ENCODE data around the gene VPS13C. TPM values are rescaled to one million over a fixed set of nuclear protein-coding genes. Genes with fewer than 3 reads are reported as not detected.

The VPS13C gene
- total RNA-seq, 1 experiment from 2014 or later = 47.3 TPM

DNA sequence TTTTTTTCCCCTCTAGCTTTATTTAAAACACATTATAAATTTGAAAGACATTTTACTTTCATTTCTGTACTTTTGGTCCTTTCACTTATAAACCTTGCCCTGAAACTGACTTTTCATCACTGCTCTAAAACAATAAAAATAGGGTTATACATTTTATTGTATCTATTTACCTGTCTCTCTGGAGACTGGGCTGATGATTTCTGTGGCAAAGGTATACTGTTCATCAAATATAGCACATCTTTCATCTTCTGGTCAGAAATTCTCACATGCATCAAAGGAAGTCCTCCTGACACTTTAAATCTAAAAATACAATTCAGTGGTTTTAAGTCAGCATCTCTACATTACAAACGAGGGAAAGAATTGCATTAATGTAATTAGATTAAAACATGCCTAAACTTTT lies 86.1 kb downstream of the VPS13C start:
- no peaks in the 10 kb centered on the region for H3K27me3 ChIP-seq (ENCODE audit: control insufficient read depth, insufficient read depth, low read length)
- H3K27ac ChIP-seq (ENCODE audit: low read length) = no peak overlapping the region
- POLR2A ChIA-PET = no interaction called here
- H3K4me3 ChIP-seq (ENCODE audit: low read depth in 2 of 2, low read length in 2 of 2) = no peak overlapping the region
- CTCF ChIA-PET = no interaction called here
- TF ChIP-seq POLR2AphosphoS5 (IDR thresholded peaks at IDR 0.05; ENCODE audit: low read depth, low read length) (no peak), TCF7L2 (IDR thresholded peaks at IDR 0.05; ENCODE audit: low read depth, low read length) (no peak), SIN3A (IDR thresholded peaks at IDR 0.05; ENCODE audit: borderline replicate concordance, insufficient read depth, low read depth, low read length) (no peak)
- TF ChIP-seq, protein P1, sequence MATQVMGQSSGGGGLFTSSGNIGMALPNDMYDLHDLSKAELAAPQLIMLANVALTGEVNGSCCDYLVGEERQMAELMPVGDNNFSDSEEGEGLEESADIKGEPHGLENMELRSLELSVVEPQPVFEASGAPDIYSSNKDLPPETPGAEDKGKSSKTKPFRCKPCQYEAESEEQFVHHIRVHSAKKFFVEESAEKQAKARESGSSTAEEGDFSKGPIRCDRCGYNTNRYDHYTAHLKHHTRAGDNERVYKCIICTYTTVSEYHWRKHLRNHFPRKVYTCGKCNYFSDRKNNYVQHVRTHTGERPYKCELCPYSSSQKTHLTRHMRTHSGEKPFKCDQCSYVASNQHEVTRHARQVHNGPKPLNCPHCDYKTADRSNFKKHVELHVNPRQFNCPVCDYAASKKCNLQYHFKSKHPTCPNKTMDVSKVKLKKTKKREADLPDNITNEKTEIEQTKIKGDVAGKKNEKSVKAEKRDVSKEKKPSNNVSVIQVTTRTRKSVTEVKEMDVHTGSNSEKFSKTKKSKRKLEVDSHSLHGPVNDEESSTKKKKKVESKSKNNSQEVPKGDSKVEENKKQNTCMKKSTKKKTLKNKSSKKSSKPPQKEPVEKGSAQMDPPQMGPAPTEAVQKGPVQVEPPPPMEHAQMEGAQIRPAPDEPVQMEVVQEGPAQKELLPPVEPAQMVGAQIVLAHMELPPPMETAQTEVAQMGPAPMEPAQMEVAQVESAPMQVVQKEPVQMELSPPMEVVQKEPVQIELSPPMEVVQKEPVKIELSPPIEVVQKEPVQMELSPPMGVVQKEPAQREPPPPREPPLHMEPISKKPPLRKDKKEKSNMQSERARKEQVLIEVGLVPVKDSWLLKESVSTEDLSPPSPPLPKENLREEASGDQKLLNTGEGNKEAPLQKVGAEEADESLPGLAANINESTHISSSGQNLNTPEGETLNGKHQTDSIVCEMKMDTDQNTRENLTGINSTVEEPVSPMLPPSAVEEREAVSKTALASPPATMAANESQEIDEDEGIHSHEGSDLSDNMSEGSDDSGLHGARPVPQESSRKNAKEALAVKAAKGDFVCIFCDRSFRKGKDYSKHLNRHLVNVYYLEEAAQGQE (IDR thresholded peaks at IDR 0.05; ENCODE audit: insufficient read depth in 1 of 2, low read depth in 2 of 2, low read length in 1 of 2) = no peak
- TF ChIP-seq, protein P2, sequence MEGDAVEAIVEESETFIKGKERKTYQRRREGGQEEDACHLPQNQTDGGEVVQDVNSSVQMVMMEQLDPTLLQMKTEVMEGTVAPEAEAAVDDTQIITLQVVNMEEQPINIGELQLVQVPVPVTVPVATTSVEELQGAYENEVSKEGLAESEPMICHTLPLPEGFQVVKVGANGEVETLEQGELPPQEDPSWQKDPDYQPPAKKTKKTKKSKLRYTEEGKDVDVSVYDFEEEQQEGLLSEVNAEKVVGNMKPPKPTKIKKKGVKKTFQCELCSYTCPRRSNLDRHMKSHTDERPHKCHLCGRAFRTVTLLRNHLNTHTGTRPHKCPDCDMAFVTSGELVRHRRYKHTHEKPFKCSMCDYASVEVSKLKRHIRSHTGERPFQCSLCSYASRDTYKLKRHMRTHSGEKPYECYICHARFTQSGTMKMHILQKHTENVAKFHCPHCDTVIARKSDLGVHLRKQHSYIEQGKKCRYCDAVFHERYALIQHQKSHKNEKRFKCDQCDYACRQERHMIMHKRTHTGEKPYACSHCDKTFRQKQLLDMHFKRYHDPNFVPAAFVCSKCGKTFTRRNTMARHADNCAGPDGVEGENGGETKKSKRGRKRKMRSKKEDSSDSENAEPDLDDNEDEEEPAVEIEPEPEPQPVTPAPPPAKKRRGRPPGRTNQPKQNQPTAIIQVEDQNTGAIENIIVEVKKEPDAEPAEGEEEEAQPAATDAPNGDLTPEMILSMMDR (IDR thresholded peaks at IDR 0.05) = no peak
- H3K4me1 ChIP-seq (ENCODE audit: control insufficient read depth, insufficient read depth, low read length) = no peaks in the 10 kb centered on the region; the same call in 1 of the 2 replicates
- intact Hi-C loops (cut with micrococcal nuclease; ENCODE audit: unreplicated experiment) = no loop called here
- ATAC-seq (no peak), DNase-seq (ENCODE audit: low read depth, low spot score) (no peak)
- H3K36me3 ChIP-seq (ENCODE audit: control insufficient read depth, insufficient read depth, low read length) = peaks cover 21% of the 10 kb centered on the region; the same call in 1 of the 2 replicates
- in situ Hi-C loops (cut with HindIII; ENCODE audit: low pct_unique_long_range_greater_than_20kb, low sequenced_read_pairs) = no loop called here
- no TSS peak for BruUV-seq (replicated peaks)
- H3K9me3 ChIP-seq (ENCODE audit: control insufficient read depth, insufficient read depth, low read depth, low read length) = no peaks in the 10 kb centered on the region

DNA sequence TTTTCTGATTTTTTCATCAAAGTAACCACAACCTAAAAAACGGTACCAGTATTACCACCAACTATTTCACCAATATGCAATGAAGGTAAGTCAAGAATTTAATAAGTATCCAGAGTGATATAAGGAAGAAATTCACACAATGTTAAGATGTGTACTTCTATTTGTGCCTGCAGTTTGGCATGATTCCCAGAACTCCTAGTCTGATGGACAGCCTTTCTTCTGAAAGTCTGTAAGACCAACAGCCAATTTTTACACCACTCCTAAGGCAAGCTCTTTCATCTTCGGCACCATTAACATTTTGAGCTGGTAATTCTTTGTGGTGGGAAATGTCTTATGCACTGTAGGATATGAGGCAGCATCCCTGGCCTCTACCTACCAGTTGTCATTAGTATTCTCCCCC lies 108.3 kb downstream of the VPS13C start:
- H3K27me3 ChIP-seq (ENCODE audit: control insufficient read depth, insufficient read depth, low read length) = no peaks in the 10 kb centered on the region
- H3K9me3 ChIP-seq (ENCODE audit: control insufficient read depth, insufficient read depth, low read depth, low read length) = no peaks in the 10 kb centered on the region
- TF ChIP-seq, protein P2 (IDR thresholded peaks at IDR 0.05) = no peak
- TF ChIP-seq TCF7L2 (IDR thresholded peaks at IDR 0.05; ENCODE audit: low read depth, low read length) (no peak), SIN3A (IDR thresholded peaks at IDR 0.05; ENCODE audit: borderline replicate concordance, insufficient read depth, low read depth, low read length) (no peak), POLR2AphosphoS5 (IDR thresholded peaks at IDR 0.05; ENCODE audit: low read depth, low read length) (no peak)
- TF ChIP-seq, protein P1 (IDR thresholded peaks at IDR 0.05; ENCODE audit: insufficient read depth in 1 of 2, low read depth in 2 of 2, low read length in 1 of 2) = no peak
- BruUV-seq (replicated peaks) = no TSS peak
- CTCF ChIA-PET = no interaction called here
- POLR2A ChIA-PET = no interaction called here
- no peak for ATAC-seq
- in situ Hi-C loops (cut with HindIII; ENCODE audit: low pct_unique_long_range_greater_than_20kb, low sequenced_read_pairs) = no loop called here
- no peak overlapping the region for H3K27ac ChIP-seq (ENCODE audit: low read length)
- H3K4me1 ChIP-seq (ENCODE audit: control insufficient read depth, insufficient read depth, low read length) = no peaks in the 10 kb centered on the region
- 0 out of 2 replicates have a peak, but pooled peaks cover 2% of the 10 kb centered on the region for H3K36me3 ChIP-seq (ENCODE audit: control insufficient read depth, insufficient read depth, low read length)
- H3K4me3 ChIP-seq (ENCODE audit: low read depth in 2 of 2, low read length in 2 of 2) = no peak overlapping the region
- intact Hi-C loops (cut with micrococcal nuclease; ENCODE audit: unreplicated experiment) = no loop called here
- DNase-seq (ENCODE audit: low read depth, low spot score) = no peak
